NCI-H146 (cell line): Measurements from ENCODE around the gene GPR155.

Source experiments
- DNase-seq: peaks from one replicate; lab custom pipeline; 2025; lab: John Stamatoyannopoulos, UW

The GPR155 gene

GRCh38 chr2:174486563-174487107, at the start of gene GPR155:
Gene GPR155, minus strand, starts transcription at chr2:174487029. Its CDS starts 5,073 bp downstream, at chr2:174481956.
- peak; percentile 23 for DNase-seq

DNA sequence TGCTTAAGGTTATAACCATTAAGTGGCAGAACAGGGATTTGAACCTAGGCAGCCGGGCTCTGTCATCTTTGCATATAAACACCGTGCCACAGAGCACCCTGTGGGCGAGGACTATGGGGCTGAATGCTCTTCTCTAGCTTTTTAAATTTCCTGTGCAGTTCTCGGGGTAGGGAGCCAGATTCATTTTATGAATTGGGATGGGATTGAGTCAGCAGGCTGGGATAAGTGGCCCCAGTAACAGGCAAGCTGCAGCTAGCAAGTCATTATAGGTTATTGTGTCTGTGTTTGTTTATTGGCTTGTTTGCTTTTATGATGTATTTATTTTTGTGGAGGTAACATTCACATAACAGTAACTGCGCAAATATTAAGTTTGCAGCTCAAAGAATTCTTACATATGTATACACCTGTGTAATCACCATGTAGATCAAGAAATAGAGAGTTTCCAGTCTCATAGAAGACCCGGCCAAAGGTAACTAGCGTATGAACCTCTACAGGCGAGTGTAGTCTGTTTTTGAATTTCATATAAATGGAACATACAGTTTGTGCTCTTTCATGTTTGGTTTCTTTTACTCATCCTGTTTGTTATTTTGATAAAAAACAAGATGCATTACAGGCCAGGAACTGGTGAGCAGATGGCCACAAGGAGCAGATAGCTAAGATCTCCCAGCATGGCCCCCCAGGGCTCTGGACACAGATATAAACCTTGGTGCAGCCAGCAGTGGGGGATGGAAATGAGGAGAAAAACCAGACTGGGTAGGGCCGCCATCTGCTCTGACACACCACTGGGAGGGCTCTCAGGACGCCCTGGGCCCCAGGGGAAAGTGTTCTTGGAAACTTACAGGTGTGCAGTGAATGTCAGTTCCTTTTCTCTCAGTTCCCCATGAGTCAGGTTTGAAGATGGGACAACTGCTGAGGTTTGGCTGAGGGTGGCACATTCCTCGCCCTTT, 49.2 kb upstream of the GPR155 start:
- DNase-seq: peak; percentile 12

DNA sequence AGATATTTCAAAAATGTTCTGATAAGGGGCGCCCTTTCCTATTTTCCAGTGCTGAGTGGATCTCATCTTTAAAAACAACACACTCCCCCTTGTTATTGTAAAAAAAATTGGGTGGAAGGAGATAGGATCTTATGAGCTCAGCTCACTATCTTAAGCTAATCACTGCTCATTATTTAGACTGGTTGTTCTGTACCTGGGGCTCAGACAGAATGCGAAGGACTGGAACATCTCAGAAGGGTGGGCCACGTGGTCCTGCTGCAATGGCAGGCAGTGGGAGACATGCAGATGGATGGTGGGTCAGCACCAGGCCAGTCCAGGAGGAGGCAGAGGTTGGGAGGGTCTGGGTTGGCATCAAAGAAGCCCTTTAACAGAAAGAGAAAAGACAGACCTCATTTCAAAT, 48.3 kb upstream of the GPR155 start:
- no peak for DNase-seq

GRCh38 chr2:174529916-174530315, 43.1 kb upstream of the GPR155 start:
- DNase-seq: no peak

- DNase-seq: no peak
Observed at GRCh38 chr2:174527959-174528358, 41.1 kb upstream of the GPR155 start.

GRCh38 chr2:174527101-174527721, 40.4 kb upstream of the GPR155 start:
- no peak for DNase-seq

GRCh38 chr2:174524527-174524926, 37.7 kb upstream of the GPR155 start:
- DNase-seq: no peak

- DNase-seq: no peak
Observed at GRCh38 chr2:174522553-174522952, 35.7 kb upstream of the GPR155 start.

- no peak for DNase-seq
Observed at GRCh38 chr2:174518395-174518794, 31.6 kb upstream of the GPR155 start.

DNA sequence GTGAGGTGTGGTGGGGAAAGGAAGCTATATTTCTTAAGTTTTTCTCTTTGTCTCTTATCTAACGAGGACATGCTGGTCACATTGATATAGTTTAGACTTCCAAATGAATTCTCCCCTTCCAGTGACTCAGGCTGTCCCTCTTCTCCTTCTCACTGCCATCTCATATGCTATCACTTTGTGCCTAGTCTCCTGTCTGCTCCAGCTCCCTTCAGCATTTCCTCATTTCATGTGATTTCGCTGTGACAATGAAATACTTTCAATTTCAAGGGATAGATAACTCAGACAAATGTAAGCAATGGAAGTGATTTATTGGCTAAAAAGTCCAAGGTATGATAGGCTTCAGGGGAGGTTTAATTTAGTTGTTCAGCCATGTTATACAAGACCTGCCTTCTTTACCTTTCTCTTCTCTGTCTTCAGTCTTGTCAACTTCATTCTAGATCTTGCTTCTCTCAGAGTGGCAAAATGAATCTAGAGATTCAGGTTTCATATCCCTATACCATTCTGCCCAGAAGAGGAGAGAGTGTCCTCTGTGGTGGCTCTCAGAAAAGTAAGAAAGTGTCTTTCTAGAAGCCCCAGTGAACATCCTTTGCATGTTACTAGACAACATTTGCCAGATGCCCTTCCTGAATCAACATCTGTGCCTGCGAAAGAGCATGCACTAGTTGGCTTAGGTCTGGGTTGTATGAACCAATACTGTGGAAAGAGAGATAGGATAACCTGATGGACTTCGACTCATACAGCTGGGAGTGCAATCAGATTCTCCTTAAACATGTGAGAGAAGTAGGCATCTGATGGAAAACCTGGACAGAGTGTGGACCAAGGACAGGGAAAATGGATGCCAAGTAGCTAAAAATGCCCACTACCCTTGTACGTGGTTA, 29.9 kb upstream of the GPR155 start:
- no peak for DNase-seq

DNA sequence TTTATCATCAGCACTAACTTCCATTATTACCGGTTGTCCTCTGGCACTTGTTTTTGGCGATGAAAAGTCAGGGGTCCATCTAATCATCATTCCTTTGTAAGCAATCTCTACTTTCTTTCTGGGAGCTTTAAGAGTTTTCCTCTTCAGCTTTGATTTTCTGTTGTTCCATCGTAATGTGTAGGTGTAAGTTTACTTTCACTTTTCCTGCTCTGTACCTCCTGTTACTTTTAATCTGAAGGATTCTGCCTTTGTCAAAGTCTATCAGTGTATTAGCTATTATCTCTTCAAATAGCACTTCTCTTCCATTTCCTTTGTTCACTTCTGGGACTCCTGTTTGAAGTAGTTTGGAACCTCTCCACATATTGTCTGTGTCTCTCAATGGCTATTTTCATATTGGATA, 25.5 kb upstream of the GPR155 start:
- no peak for DNase-seq

DNA sequence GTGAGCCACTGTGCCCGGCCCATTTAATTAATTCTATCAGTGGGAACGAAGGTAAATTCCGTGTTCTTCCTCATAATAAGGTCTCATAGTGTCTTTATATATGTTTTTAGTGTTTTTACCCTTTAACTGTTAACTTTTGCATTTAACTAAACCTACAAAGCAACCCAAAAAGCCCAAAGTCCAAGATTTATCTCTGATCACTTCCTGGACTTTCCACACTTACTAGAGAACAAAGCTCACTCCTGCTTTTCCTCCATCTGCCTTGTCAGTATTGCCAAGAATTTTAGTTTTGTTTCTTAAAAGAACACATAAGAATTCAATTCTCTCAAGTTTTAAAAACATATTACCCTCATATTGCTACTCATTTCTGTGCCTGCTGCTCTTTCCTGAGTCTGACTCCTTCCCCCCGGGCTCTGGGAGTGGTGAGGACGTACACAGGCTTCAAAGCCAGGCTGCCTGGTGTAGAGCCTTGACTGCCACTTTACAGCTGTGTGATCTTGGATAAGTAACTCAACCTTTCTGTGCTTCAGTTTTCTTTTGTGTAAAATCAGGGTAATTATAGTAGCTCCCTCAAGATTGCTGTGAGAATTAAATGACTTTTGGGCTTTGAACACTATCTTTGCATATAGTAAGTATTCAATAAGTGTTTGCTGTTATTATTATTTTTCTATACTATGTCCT, 24.9 kb upstream of the GPR155 start:
- DNase-seq: no peak

DNA sequence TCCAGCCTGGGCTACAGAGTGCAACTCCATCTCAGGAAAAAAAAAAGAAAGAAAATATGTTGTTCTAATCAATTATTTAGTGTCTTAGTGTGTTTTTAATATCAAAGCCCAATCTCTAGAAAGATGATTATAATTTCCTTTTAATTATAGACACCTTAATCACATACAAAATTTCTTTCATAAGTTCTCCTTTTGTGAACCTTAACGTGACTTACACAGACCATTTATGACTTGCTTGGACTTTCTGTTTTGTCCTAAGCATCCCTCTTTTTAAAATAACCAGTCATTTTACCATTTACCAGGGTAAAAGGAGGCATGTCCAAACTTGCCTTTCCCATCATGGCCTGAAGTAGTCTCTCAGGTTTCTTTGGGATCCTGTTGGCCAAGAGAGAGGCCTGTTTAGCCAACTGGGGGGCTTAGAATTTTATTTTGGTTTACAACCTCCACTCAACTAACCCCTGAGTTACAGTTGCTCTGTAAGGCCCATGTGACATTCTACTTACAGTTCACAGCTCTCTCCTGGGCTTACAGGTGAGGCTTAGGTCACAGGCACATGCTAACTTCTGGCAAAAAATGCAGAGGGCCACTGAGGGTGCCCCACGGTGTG, 23.9 kb upstream of the GPR155 start:
- DNase-seq: peak; percentile 0

DNA sequence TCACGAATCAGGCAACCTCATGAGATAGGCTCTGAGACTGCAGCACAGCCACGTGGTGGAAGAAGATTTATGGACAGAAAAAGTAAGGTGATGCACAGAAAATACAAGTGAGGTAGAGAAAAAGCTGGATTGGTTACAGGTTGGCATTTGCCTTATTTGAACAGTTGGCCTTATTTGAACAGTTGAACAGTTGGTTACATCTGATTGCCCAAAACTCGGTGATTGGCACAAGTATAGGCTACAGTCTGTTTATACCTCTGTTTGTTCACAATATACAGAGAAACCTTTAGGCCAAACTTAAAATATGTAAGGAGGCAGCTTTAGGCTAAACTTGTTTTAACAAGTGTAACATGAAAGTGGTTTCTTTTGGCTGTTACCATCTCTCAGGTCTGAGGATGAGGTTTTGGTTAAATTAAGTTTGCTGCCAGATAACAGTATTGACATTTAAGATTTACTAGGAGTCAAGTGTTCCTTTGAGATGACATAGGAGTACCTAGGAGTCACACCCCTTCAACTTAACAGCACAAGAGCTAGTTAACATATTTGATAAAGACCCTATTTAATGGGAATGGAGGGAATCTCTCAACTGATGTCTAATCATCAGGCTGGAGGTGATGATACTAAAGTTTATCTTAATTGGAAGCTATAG, 16.5 kb upstream of the GPR155 start:
- DNase-seq: no peak

DNA sequence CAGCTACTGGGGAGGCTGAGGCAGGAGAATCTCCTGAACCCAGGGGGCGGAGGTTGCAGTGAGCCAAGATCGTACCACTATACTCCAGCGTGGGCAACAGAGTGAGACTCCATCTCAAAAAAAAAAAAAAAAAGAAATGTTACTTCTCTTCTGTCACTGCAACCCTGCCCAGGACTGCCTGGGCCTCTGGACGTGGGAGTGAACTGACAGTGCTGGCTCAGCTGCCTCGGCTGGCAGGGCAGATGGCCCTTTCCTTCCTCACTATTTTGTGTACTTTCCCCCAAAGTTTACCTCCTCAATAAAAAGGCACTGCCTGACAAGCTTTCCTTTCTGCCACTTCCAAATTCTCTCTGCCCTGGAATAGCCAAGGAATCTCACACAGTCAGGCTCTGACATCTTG, 12.5 kb upstream of the GPR155 start:
- no peak for DNase-seq

- DNase-seq: no peak
Observed at GRCh38 chr2:174495365-174496012, 8.7 kb upstream of the GPR155 start.

DNA sequence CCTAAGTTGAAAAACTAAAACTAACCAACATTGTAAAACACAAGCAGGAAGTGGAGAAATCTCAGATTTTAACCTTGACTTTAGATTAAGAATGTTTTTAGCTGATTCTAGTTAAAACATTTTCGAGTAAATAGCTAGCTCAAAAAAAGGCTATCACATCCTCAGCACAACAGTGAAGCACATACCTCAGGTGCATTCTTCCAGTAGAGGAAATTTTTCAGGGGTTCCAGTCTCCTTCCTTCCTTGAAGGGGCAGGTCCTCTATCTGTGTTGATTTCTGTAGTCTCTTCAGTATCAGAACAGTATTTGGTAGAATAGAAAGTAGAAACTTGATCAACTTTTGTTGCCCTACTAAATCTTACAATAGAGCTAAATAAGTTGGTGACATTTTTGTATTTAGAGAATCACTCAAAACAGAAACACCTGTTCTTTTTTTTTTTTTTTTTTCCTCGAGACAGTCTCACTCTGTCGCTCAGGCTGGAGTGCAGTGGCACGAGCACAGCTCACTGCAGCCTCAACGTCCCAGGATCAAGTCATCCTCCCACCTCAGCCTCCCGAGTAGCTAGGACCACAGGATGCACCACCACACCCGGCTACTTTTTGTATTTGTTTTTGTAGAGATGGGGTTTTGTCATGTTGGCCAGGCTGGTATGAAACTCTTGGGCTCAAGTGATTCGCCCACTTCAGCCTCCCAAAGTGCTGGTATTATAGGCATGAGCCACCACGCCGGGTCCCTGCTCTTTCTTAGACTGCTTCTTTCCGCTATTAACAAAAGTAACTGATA, 6.9 kb upstream of the GPR155 start:
- no peak for DNase-seq

DNA sequence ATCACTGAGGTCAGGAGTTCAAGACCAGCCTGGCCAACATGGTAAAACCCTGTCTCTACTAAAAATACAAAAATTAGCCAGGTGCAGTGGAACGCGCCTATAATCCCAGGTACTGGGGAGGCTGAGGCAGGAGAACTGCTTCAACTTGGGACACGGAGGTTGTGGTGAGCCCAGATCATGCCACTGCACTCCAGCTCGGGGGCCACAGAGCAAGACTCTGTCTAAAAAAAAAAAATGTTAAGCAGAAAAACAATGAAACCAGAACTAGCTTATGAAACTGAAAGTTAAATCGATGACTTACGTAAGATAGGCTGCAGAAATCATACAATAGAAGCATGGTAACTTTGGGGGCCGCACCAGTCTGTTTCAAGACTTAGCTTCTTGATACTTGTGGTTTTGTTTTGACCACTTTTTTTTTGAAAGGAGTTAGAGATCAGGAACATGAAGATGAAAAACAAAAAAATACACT, 6.2 kb upstream of the GPR155 start:
- no peak for DNase-seq

DNA sequence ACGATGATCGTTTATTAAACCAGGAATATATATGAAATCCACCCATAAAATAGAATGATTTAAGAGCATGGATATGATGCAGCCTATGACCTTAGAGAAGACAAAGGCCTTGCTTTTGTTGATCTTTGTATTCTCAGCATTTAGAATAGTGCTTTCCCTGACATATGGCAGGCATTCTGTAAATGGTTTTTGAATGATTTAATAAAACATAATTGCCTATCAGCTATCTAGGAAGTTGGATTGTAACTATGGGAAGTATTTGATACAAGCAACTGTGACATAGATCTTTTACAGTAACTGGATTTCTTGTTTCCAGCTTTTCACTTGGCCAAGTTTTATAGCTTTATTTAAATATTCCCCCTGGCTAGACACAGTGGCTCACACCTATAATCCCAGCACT, 5.1 kb upstream of the GPR155 start:
- DNase-seq: no peak
